HG02943 (cell line): ENCODE results near the gene VRK2.

ENCODE experiments used
- ATAC-seq: cut with Tn5 transposase; IDR thresholded peaks from one replicate; pipeline ENCODE4 v1.9.1; 2021; ENCODE audit warnings: mild to moderate bottlenecking, low read depth, moderate library complexity; ENCODE audit not compliant: unreplicated experiment

VRK2 gene

DNA sequence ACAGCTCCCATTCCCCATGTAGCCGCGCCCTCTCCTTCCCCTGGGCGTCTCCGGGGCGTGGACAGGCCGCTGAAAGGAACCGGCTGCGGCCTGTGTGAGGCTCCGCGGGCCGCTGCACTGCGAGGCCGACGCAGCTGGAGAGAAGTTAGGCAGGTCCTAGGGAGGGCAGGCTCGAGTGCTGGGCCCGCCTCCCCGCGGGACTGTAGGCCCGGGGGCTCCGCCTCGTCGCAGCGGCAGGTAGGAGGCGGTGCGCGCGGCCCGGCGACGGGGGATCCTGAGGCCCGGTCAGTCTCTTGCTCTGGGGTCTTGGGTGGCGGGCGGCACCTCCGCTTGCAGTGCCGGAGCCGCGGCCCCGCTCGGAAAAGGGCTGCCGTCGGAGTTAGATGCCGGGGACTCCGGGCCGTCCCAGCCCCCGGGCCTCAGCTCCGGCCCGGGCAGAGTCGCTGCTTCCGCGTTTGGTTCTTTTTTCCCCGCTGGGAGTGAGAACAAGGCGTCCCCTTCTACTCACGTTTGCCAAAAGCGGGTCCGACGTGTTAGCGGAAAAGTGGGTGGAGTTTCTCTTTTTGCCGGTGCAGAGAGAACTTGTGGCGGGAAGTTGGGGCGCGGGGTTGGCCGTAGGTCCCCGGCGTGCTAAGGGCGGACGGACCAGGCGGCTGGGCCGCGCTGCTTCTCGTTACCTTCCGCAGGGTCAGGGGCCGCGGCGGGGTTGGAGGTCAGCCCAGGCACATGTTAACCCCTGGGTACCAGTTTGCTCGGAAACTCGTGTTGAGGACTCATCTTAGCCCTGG lies at the start of gene VRK2:
Gene VRK2, plus strand, starts transcription at position 222 of the 788 bp plus-strand sequence. CDS start 2,026 bp downstream, outside the sequence.
- ATAC-seq = peak; percentile 90

DNA sequence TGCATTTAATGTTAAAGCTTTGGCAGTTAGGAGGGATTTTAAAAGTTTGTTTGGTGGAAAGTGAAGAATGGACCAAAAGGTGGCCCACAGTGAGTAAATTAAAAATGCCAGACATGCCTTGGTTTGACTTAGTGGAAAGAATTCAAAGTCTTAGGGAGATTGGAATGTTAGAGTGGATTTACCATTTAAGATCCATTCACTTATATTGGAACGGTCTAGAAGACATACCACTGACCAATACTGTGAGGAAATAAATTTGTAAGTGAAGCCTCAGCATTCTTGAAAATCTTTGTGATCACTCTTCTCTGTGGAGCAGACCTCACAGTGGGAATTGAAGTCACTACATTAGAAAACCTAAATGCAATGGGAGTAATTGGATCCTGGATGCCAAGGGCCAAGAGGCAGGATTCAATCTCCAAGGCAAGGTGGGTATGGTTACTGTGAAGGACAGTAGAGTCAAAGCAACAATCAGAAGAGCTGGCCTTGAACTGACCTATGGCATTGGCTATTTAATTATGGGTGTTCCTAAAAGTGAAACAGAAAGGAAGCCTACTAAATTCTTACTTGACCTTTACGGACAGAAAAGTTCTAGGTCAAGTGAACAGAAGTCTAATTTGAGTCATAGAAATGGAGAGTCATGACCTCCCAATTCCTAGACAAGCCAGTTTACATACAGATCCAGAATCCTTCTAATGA lies 40.2 kb upstream of the VRK2 start:
- ATAC-seq = no peak

DNA sequence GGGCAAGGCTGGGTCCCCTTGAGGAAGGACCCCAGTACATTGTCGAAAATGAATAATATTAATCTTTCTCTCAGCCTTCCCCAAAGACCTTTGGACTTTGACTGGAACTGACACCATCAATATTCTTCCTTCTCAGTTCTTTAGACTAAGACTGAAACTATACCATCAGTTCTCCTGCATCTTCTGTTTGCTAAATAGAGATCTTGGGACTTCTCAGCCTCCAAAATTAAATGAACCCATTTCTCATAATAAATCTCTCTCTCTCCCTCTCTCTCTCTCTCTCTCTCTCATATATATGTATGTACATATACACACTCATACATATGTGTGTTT lies 39.7 kb upstream of the VRK2 start:
- no peak for ATAC-seq

DNA sequence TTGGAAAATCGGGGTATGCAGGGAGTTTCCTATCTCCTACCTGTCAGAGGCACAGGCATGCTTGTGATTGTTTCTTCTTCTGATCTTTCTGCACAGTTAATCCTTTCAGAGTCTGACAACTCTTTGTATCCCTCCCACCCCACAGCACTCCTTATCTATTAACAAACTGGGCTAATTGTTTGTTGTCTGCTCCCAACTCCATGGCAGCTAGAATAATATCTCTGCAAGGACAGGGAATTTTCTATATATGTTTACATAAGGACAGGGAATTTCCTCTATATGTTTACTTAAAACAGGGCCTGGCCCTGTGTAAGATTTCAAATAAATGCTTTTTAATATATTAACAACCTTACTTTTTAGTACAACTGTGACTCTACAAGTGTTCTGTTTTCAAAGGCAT lies 36.0 kb upstream of the VRK2 start:
- no peak for ATAC-seq

DNA sequence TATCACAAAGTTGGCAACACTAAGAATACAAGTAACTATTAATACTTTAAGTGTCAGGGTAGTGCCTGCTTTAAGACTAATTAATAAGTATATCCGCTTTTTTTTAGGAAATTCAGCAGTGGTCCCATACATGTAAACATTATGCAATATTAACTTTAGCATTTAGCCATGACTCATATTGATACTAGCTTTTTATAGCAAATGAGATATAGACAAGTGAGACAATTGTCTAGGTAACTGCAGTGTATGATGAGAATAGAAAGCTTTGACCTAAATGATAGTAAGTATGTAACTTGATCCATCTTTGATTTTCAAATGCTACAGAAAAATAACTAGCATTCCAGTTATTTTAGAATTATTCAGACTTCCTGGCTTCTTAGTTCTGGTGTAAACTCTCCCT lies 27.4 kb upstream of the VRK2 start:
- ATAC-seq = no peak

DNA sequence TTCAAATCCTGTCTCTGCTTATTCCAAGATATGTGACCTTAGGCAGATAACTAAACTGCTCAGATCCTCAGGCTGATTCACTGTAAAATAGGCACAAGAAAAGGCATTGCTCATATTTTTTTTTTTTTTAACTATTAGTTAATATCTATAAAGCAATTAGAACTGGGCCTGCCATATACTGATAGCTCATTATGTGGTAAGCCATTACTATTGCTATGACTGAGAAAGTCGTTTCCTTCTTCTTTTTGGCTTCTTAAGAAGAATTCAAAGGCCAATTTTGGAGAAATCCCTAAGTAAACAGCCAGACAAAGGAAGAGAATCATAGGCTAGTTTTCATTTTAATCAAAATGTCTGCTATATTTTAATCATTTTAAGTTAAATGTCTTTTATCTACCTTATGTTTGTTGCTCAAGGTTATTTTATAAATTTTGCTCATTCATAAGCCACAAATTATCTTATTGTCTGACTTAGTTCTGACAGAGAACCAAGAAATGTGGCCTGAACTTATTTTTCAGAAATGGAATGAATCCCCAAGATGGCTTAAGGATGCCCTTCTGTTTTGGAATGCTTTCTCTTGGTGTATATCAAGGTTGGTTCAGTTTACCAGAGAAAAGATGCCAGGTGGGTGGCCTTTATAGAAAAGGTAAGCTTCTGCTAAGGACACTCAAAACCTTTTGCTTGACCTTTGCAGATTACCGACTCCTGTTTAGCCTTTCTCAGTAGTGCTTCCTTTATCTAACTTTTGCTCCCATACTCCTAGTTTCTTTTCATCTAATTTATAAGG lies 21.3 kb upstream of the VRK2 start:
- no peak for ATAC-seq

DNA sequence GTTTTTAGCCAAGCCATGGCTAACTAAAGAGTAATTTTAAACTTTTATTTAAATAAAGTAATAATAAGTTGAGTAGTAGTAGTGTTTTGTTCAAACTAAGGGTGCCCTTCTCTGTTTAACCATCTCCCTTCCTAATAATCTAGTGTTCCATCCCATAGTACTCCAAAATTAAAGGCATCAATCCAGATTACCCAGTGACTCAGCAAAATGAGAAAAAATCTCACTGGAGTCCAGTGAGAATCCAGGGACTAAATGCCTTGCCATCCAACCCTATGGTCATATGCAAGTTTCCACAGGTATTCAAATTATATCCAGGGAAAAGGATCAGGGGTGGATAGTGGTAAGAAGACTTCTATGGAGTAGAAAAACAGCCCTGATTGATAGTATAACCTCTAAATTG lies 19.6 kb upstream of the VRK2 start:
- ATAC-seq = no peak

DNA sequence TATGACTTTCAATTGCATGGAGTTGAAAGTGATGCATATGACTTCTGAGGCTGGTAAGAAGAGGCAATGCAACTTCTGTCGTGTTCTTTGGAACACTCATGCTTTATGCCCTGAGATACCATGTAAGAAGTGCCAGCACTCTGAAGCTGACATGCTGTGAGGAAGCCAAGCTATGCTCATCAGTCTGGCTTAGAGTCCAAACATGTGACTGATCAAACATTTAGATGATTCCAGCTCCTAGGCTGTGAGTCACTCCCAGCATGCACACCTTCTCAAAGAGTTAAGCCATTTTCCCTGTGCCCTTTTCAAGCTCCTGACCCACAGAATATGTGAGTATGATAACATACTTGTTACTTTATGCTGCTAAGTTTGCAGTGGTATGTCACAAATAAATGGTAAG lies 15.8 kb upstream of the VRK2 start:
- no peak for ATAC-seq

DNA sequence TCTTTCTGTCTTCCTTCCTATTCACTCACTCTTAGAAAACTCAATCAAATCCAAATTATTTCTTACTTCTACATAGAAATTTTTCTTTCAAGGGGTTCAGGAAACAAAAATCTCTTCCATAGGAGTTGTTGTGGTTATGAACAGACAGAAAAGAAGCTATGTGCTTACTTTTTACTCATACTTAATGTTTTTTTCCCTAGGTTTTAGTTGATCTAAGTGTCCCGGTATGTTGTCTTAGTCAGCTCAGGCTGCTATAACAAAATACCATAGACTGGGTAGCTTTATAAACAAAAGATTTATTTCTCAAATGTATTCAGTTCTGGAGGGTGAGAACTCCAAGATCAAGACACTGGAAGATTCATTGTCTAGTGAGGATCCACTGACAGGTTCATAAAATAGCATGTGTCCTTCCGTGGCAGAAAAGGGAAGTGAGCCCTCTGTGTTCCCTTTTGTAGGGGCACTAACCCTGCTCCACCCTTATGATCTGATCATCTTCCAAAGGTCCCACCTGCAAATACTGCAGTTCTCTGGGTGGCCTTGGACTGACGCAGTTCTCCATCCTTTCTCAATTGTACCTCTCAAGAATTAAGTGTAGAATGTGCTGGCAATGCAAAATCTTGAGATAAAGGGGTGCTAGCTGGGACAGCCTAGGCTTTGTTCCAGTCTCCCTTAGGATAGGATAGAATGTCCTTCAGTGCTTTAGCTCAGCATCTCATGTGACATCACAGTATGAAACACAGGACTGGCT lies 14.4 kb upstream of the VRK2 start:
- ATAC-seq = peak; percentile 73

DNA sequence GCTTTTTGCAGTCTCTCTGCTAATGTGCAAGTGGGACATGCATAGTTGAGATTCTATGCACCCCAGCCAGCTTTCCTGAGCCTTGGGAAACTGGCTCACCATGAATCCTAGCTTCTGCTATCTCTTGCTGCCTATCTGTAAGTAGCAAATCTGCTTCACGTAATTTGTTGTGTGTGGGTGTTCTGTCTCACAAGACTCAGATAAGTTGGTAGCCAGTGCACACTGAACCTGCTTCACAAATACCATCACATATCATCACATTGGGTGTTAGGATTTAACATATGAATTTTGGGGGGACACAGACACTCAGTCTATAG lies 13.9 kb upstream of the VRK2 start:
- no peak for ATAC-seq

DNA sequence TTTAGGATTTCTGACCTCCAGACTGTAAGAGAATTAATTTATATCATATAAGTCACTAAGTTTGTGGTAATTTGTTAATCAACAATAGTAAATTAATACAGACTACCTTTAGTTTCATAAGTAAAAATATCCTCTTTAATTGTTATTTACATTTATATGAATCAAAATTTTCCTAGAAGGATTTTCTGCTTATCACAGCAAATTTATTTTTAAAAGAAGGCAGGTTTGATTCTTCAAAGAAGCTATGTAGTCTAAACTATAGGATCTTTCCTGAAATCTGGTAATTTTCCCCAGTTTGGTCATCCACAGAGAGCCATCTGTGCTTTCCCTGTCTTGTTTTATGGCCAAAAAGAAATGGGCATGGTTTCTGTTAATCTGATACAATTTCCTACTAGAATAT lies 13.1 kb upstream of the VRK2 start:
- no peak for ATAC-seq

DNA sequence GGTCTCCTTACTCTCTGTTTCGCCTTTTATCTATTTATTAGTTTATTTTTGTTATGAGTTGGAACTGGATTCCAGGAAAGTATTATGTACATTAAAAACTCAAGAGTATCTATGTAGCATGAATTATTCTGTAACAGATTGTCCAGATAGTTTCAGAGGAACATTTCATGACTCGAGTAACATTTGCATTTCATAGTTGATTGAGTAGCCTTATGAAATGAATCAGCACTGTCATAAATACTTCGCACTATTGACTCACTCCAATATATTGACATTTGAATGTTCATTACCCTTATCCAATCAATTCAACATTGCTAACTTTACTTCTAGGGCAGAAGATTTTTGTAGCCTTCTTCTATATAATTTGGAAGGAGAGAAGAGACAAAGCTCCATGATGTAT lies 11.3 kb upstream of the VRK2 start:
- peak; percentile 51 for ATAC-seq

DNA sequence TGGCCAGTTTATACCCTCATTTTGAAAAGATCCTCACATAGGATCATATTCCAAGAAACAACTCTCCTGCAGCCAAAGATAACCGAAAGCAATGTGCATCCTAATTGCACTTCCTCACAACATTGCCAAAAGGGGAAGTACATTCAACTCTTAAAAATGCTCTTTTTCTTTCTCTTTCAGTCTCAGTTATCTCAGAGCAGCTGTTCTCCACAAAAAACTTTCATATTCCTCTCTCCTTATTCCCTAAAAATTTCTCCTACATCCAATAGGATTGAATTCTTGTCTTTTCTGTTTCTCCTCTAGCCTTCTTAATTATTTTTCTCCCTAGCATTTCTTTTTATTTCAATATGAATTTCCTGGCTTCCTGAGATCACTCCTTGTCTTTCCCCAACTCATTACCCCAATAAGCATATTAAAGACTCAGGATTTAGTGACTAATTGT lies 7.4 kb upstream of the VRK2 start:
- ATAC-seq = peak; percentile 72

DNA sequence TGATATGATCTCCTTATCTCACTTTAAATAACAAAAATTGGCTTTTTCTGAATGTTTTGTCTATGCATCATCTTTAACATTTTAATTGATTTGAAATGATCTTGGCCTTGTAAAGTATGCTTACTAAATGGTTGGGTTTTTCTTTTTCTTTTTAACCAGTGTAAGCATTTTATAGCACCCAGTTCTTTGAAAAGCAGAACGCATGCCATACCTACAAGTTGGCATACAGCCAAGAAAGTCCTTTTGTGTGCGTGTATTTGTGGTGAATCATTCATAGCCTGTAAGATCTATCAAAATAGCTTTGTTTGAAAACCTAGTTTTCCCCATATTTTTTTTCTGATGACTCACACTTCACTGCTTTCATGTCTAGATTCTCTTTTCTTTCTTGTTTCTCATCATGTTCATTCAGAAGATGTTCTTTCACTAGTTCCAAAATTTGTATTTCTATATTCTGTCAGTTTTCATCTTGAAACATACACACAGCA lies 4.1 kb upstream of the VRK2 start:
- no peak for ATAC-seq

DNA sequence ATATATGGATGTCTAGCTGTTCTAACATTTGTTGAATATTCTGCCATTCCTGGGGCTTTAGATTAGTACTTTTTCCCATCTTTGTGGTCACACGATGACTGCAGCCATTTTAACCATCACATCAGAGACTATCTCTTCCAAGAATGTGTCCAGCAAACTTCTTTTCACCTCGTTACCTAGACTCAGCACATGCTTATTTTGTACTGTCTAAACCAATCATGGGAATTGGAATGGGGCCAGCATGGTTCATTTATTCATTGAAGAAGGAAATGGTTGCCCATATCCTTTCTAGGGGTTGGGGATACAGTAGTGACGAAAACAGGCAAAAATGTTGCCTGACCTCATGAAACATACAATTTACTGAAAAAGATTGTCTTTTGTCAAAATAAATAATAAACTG lies 2.5 kb upstream of the VRK2 start:
- ATAC-seq = no peak

DNA sequence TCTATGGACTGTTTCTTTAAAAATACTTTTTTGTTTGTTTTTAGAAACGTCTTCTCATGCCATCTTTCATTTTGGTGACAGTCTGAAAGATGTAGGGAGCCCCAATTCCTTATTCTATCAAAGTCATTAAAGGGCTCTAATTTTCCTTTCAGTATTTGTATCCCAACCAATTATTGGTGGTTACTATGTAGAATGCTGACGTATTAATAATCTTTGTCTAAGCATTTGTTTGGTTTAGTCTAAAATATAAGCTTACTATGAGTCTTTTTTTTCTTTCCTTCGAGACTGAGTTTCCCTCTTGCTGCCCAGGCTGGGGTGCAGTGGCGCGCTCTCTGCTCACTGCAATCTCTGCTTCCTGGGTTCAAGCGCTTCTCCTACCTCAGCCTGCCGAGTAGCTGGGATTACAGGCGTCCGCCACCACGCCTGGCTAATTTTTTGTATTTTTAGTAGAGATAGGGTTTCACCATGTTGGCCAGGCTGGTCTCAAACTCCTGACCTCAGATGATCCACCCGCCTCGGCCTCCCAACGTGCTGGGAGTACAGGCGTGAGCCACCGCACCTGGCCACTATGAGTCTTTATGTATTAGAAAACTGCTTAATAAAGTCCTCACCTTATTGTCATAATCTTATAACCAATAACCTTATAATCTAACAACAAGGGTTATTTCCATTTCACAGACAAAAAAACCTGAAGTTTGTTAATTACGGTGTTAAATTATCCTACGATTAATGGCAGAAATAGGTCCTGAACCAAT lies 849 bp upstream of the VRK2 start:
- ATAC-seq = no peak

DNA sequence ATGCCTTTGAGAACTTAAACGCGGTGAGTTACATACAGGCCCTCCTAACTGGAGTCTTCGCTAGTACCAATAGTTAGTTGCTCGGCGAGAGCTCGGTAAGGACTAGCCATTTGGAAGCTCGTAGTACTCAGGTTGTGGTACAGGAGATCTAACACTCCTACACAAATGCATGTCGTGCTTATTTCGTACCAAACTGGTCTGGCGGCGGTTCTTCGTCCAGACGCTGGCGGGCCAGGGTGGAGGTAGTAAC lies 346 bp upstream of the VRK2 start:
- ATAC-seq = no peak

DNA sequence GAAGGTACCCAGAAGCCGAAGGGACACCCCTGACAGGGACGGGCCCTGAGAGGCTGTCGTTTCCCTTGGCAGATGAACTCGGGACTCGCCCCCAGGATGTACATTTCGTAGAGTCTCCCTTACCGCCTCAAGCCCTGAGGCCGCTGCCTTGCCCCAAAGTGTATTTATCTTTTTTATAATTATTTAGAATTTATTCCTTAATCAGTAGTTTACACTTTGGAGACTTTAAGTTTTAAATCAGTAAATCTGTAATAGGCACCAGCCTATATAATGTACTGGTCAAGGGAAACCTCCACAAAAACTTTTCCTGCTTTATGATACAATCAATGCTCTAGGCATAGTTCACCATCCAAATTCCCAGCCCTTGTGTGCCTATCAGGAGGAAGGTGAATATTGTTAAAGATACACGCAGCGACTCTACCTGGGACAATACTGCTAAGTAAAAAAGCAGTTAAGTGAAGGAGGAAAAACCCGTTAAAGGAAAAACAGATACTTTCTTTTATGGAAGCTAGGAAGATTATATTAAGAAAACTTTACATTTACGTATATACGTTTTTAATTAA lies 848 bp downstream of the VRK2 start:
- ATAC-seq = peak; percentile 48

DNA sequence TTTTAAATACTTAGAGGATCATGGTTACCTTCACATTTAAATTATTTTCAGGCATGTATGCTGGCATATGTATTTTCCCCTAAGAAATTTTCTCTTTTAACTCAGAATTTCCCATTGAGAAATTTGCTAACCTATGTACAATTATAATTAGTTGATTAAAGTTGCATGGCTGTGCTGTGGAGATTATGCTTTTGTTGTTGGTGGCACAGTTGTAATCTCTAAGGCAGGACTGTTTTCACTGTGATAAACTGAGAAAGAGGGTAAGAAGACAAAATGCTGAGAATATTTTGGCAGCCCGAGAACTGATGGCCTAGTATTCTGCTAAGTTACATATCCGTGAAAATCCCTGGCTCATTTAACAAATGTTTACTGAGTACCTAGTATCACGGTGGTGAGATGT lies 1.4 kb downstream of the VRK2 start:
- no peak for ATAC-seq

DNA sequence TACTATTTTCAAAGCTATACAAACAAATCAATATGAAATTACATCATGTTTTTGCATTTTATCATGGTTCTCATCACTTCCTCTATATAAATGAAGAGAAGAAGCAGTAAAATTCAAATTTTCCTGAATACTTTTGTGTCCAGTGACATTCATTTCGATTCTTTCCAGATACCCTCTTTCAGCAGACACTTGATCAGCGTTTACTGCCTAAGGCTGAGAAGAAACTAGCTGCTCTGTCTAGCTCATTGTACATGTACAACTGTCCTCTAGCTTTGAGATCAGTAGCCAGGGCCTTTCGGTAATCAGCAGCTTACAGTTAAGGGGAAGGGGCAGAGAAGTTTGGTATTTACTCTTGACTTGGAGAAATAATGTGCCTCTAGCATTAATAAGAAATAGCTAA lies 4.8 kb downstream of the VRK2 start:
- ATAC-seq = no peak
